ENCODE measurements around the gene NPAS3. TPM values are rescaled to one million over a fixed set of nuclear protein-coding genes. Genes with fewer than 3 reads are reported as not detected.

The NPAS3 gene
- total RNA-seq, 4 donors from 2014 or later = 0.13 to 1.1 (median 0.47) TPM; not detected in 1

DNA sequence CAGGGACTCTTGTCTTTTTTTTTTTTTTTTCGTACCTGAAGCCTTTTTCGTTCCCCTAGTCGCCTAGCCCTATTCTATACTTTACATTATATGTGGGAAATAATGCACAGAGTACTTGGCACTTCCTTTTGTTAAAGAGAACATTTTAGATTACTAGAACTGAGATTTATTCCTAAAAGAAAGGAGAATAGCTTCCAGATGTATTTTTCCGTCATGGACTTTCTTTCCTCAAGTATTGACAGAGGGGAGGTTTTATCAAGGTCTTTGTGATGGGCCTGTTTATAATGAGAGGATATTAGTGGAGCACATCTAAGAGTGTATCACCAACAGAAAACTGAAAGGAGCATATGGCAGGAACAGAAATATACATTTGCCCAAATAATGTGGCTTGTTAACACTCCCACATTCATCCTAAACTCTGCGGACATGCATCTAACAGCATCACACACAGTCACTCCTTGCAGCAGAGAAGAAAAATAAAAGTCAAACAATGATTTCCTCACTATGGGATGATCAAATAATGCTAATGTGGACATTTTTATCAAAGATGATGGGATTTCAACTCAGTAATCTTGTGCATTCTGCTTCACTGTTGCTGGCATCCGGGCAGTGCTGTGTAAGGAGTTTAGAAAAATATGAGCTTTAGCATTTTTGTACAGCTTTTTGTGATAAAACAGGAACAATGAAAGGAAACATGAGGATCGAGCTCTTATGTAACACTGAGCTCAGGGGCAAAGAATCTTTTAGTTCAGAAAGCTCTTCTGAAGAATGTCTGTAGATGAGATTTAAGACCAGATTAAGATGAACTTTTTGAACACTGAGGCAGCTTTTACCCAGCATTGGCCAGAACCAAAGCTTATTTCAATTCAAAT lies 829.1 kb downstream of the NPAS3 start:
- no peak overlapping the region for H3K4me3 ChIP-seq
- H3K9me3 ChIP-seq = no peaks in the 10 kb centered on the region
- H3K36me3 ChIP-seq = no peaks in the 10 kb centered on the region
- no peak overlapping the region for H3K27ac ChIP-seq
- no peak for TF ChIP-seq POLR2A (IDR thresholded peaks at IDR 0.05)
- TF ChIP-seq, protein P1, sequence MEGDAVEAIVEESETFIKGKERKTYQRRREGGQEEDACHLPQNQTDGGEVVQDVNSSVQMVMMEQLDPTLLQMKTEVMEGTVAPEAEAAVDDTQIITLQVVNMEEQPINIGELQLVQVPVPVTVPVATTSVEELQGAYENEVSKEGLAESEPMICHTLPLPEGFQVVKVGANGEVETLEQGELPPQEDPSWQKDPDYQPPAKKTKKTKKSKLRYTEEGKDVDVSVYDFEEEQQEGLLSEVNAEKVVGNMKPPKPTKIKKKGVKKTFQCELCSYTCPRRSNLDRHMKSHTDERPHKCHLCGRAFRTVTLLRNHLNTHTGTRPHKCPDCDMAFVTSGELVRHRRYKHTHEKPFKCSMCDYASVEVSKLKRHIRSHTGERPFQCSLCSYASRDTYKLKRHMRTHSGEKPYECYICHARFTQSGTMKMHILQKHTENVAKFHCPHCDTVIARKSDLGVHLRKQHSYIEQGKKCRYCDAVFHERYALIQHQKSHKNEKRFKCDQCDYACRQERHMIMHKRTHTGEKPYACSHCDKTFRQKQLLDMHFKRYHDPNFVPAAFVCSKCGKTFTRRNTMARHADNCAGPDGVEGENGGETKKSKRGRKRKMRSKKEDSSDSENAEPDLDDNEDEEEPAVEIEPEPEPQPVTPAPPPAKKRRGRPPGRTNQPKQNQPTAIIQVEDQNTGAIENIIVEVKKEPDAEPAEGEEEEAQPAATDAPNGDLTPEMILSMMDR (IDR thresholded peaks at IDR 0.05) = no peak
- no peaks in the 10 kb centered on the region for H3K4me1 ChIP-seq
- WGBS, 2 donors = 73 to 76% methylated on average over 7 of the region's 7 CpGs
- no peak for DNase-seq
- no peaks in the 10 kb centered on the region for H3K27me3 ChIP-seq
- intact Hi-C loops (cut with DNase I) = no loop called here

DNA sequence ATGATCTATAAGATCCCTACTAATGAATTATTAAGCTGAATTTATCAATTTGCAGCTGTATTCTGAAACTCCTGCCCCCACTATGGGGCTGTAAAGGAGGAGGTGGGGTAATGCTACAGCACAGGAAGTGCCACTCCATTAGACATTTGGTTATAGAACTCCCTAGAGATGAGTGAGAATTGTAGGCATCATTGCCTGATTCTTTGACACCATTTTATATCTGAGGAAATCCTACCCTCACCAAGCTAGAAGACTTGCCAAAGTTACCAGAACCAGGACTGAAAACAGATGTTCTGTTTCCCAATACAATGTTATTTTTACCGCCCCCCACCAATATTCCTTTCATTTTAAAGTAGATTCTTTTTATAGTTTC lies 829.8 kb downstream of the NPAS3 start:
- intact Hi-C loops (cut with DNase I) = no loop called here
- H3K27me3 ChIP-seq = no peaks in the 10 kb centered on the region
- no peak for TF ChIP-seq POLR2A (IDR thresholded peaks at IDR 0.05)
- TF ChIP-seq, protein P1 (IDR thresholded peaks at IDR 0.05) = no peak
- H3K27ac ChIP-seq = no peak overlapping the region
- no peaks in the 10 kb centered on the region for H3K36me3 ChIP-seq
- H3K4me1 ChIP-seq = no peaks in the 10 kb centered on the region
- no peak for DNase-seq
- H3K4me3 ChIP-seq = no peak overlapping the region
- WGBS, 2 donors = 88 to 89% methylated on average over 1 of the region's 1 CpG
- H3K9me3 ChIP-seq = no peaks in the 10 kb centered on the region

DNA sequence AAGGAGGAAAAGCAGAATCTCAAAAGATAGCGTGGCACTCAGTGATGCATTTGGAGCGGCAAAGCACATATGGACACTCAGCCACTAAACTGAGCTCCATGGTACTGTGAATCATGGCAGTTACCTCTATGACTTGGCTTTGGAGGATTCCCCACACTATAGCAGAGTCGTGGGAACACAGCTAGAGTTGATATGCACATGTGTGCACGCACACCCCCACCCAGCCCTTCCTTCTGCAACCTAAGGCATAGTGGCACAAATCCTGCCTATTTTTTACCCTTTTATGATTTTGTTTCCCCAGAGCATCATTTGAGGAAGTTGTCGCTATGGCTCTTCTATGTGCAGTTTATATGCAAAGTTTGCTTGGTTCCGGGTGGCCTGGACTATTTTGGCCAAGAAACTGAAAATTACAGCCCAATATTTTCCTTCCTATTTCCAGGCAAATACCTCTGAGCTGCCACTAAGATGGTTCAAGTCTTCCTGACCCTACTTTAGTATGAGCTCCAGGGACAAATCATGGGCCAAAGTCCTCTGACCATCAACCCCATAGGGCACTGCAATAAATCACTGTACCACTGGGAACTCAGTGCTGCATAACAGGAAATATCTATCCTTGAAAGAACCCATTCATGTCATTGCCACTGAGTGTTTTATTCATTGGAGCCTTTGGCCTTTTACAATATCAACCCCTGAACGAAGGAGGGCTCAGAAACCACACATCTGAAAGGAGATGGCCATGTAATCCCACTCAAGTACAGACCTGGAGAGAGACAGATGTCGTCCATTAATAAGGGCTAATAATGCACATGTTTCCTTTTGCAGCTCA lies 834.7 kb downstream of the NPAS3 start:
- H3K27ac ChIP-seq = no peak overlapping the region
- TF ChIP-seq POLR2A (IDR thresholded peaks at IDR 0.05) = no peak
- TF ChIP-seq, protein P1 (IDR thresholded peaks at IDR 0.05) = no peak
- intact Hi-C loops (cut with DNase I) = no loop called here
- no peak overlapping the region for H3K4me3 ChIP-seq
- no peaks in the 10 kb centered on the region for H3K9me3 ChIP-seq
- DNase-seq = no peak
- H3K36me3 ChIP-seq = no peaks in the 10 kb centered on the region
- 83 to 88% methylated on average over 8 of the region's 8 CpGs for WGBS, 2 donors
- no peaks in the 10 kb centered on the region for H3K27me3 ChIP-seq
- H3K4me1 ChIP-seq = peaks cover 0 to 6% (median 0%) of the 10 kb centered on the region in 3 donors

DNA sequence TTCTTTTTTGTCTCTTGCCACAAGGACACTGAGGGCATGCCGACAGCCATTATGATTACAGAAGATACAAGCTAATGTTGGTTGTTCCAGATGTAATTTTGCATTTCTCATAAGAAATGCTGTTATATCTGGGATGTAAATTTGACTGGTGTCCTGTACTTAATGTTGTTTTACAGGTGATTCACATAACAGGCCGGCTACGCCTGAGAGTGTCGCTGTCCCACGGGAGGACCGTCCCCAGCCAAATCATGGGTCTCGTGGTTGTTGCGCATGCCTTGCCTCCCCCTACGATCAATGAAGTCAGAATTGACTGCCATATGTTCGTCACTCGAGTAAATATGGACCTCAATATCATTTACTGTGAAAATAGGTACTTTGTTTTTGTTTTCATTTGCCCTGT lies 835.5 kb downstream of the NPAS3 start:
- 88 to 95% methylated on average over 11 of the region's 11 CpGs for WGBS, 2 donors
- no peak for DNase-seq
- no peaks in the 10 kb centered on the region for H3K36me3 ChIP-seq
- H3K27me3 ChIP-seq = no peaks in the 10 kb centered on the region
- H3K9me3 ChIP-seq = no peaks in the 10 kb centered on the region
- intact Hi-C loops (cut with DNase I) = no loop called here
- TF ChIP-seq POLR2A (IDR thresholded peaks at IDR 0.05) = no peak
- TF ChIP-seq, protein P1 (IDR thresholded peaks at IDR 0.05) = no peak
- H3K4me1 ChIP-seq = peaks cover 0 to 6% (median 0%) of the 10 kb centered on the region in 3 donors
- H3K4me3 ChIP-seq = no peak overlapping the region
- no peak overlapping the region for H3K27ac ChIP-seq
